OCI-LY7 (cell line): ENCODE measurements around the gene PDK1.

ENCODE experiments used
- CTCF ChIP-seq: fragments of 200-600 bp; sonication (generic); conservative IDR thresholded peaks from 2 replicates; pipeline ENCODE4 v1.5.1; 2014; ENCODE audit warnings: mild to moderate bottlenecking, antibody characterized with exemption, low read length, moderate library complexity, mixed read lengths
- EZH2phosphoT487 ChIP-seq: fragments of 200-600 bp; sonication (generic); IDR thresholded peaks from 2 replicates; pipeline ENCODE4 v1.6.1; 2018; ENCODE audit warnings: low read depth, borderline replicate concordance, mild to moderate bottlenecking, mixed run types, antibody characterized with exemption, low read length, moderate library complexity, mixed read lengths

GRCh38 chr2:172599947-172600346, 44.1 kb downstream of the PDK1 start:
- TF ChIP-seq CTCF (no peak), EZH2phosphoT487 (no peak)
